ENCODE data around the gene VTI1A. TPM values are rescaled to one million over a fixed set of nuclear protein-coding genes. Genes with fewer than 3 reads are reported as not detected.

Gene VTI1A
- total RNA-seq, 1 experiment from 2014 or later, result 18.1 TPM

GRCh38 chr10:112446055-112446854 lies 760 bp upstream of the VTI1A start:
- TSS peak; percentile 35 for BruUV-seq (replicated peaks)
- no peak for DNase-seq
- intact Hi-C loops (cut with micrococcal nuclease; ENCODE audit: unreplicated experiment), result loop anchor here (2.0 kb wide), 1 partner anchor 263 kb away; the partner anchor contains the start of gene GPAM
- Histone ChIP-seq H3K27me3 (ENCODE audit: insufficient read depth, low read depth) (no peaks in the 10 kb centered on the region), H3K9me2 (ENCODE audit: insufficient read depth) (no peaks in the 10 kb centered on the region), H3K36me3 (ENCODE audit: low read depth) (0 out of 2 replicates have a peak, but pooled peaks cover 11% of the 10 kb centered on the region), H4K20me1 (ENCODE audit: insufficient read depth) (no peaks in the 10 kb centered on the region), H3K4me2 (peak overlapping the region; percentile 87), H3K4me1 (replicated peaks; ENCODE audit: insufficient read depth) (peaks cover 7% of the 10 kb centered on the region), H3K27ac (peak overlapping the region; percentile 81), H3K79me2 (ENCODE audit: low read depth) (peaks cover 61% of the 10 kb centered on the region), H3K4me3 (peak overlapping the region; percentile 97), H3K9me3 (ENCODE audit: insufficient read depth, low read depth) (no peaks in the 10 kb centered on the region), H3F3A (ENCODE audit: insufficient read depth, low read depth) (no peaks in the 10 kb centered on the region), H2AFZ (peak overlapping the region; percentile 93)
- ChIA-PET POLR2A (ENCODE audit: unreplicated experiment) (no interaction called here), CTCF (interaction anchor here (0.6 kb wide), 1 partner anchor 63 kb away, joined by 6 read pairs; no protein-coding TSS in a partner anchor)
- no peak for TF ChIP-seq EZH2 (IDR thresholded peaks at IDR 0.05; ENCODE audit: low read depth)
- TF ChIP-seq CTCF (conservative IDR thresholded peaks at IDR 0.05), result no peak

- POLR2A ChIA-PET (ENCODE audit: unreplicated experiment), result no interaction called here
Observed at GRCh38 chr10:112447620-112447928, 559 bp downstream of the VTI1A start.

GRCh38 chr10:112448888-112449287 lies 1.9 kb downstream of the VTI1A start:
- H3K4me3 ChIP-seq, result no peak overlapping the region
- intact Hi-C loops (cut with micrococcal nuclease; ENCODE audit: unreplicated experiment), result no loop called here
- H3K9me3 ChIP-seq (ENCODE audit: insufficient read depth, low read depth), result no peaks in the 10 kb centered on the region
- no peak overlapping the region for H3K4me2 ChIP-seq
- H3K4me1 ChIP-seq (replicated peaks; ENCODE audit: insufficient read depth), result peaks cover 7% of the 10 kb centered on the region
- CTCF ChIA-PET, result no interaction called here
- DNase-seq, result no peak
- no peaks in the 10 kb centered on the region for H4K20me1 ChIP-seq (ENCODE audit: insufficient read depth)
- POLR2A ChIA-PET (ENCODE audit: unreplicated experiment), result no interaction called here
- H3K79me2 ChIP-seq (ENCODE audit: low read depth), result peaks cover 61% of the 10 kb centered on the region
- no peaks in the 10 kb centered on the region for H3K27me3 ChIP-seq (ENCODE audit: insufficient read depth, low read depth)
- H3K36me3 ChIP-seq (ENCODE audit: low read depth), result 0 out of 2 replicates have a peak, but pooled peaks cover 7% of the 10 kb centered on the region
- no TSS peak for BruUV-seq (replicated peaks)
- H3K9me2 ChIP-seq (ENCODE audit: insufficient read depth), result no peaks in the 10 kb centered on the region
- no peak for TF ChIP-seq CTCF (conservative IDR thresholded peaks at IDR 0.05)
- TF ChIP-seq EZH2 (IDR thresholded peaks at IDR 0.05; ENCODE audit: low read depth), result no peak
- H3K27ac ChIP-seq, result no peak overlapping the region
- no peak overlapping the region for H2AFZ ChIP-seq
- no peaks in the 10 kb centered on the region for H3F3A ChIP-seq (ENCODE audit: insufficient read depth, low read depth)

More at GRCh38 chr10:112447620-112447928, 559 bp downstream of the VTI1A start:
- H3F3A ChIP-seq (ENCODE audit: insufficient read depth, low read depth), result no peaks in the 10 kb centered on the region
- peak overlapping the region; percentile 93 for H2AFZ ChIP-seq
- peaks cover 61% of the 10 kb centered on the region for H3K79me2 ChIP-seq (ENCODE audit: low read depth)
- H3K27ac ChIP-seq, result peak overlapping the region; percentile 81
- CTCF ChIA-PET, result no interaction called here
- H3K9me2 ChIP-seq (ENCODE audit: insufficient read depth), result no peaks in the 10 kb centered on the region
- intact Hi-C loops (cut with micrococcal nuclease; ENCODE audit: unreplicated experiment), result loop anchor here (2.0 kb wide), 1 partner anchor 265 kb away; the partner anchor contains the start of gene GPAM
- 0 out of 2 replicates have a peak, but pooled peaks cover 7% of the 10 kb centered on the region for H3K36me3 ChIP-seq (ENCODE audit: low read depth)
- no peak for DNase-seq
- H3K9me3 ChIP-seq (ENCODE audit: insufficient read depth, low read depth), result no peaks in the 10 kb centered on the region
- no peaks in the 10 kb centered on the region for H3K27me3 ChIP-seq (ENCODE audit: insufficient read depth, low read depth)
- H3K4me2 ChIP-seq, result peak overlapping the region; percentile 87
- H4K20me1 ChIP-seq (ENCODE audit: insufficient read depth), result no peaks in the 10 kb centered on the region
- TF ChIP-seq CTCF (conservative IDR thresholded peaks at IDR 0.05) (no peak), EZH2 (IDR thresholded peaks at IDR 0.05; ENCODE audit: low read depth) (no peak)
- H3K4me1 ChIP-seq (replicated peaks; ENCODE audit: insufficient read depth), result peaks cover 7% of the 10 kb centered on the region
- BruUV-seq (replicated peaks), result no TSS peak
- H3K4me3 ChIP-seq, result peak overlapping the region; percentile 97
